Type B pancreatic cell (in vitro differentiated cells): ENCODE measurements around the gene BTBD19. TPM values are rescaled to one million over a fixed set of nuclear protein-coding genes. Genes with fewer than 3 reads are reported as not detected.
"Not testable (repeated sequence)": the region's sequence is repeated elsewhere in the genome, so short reads cannot be mapped to it uniquely, and the experiment has no call there.

Experiments used
- DNase-seq: peaks from one replicate; pipeline ENCODE4 v3.0.0; 2021; ENCODE audit warnings: mixed read lengths; ENCODE audit not compliant: unreplicated experiment; ENCODE audit errors: extremely low spot score
- H3K27ac Mint-ChIP-seq: 2 replicates; pipeline ENCODE4 v1.8.0; 2021; ENCODE audit warnings: mild to moderate bottlenecking, mixed read lengths
- H3K27me3 Mint-ChIP-seq: 2 replicates; pipeline ENCODE4 v1.8.0; 2021; ENCODE audit warnings: mixed read lengths
- H3K36me3 Mint-ChIP-seq: 2 replicates; pipeline ENCODE4 v1.8.0; 2021; ENCODE audit warnings: mixed read lengths
- H3K4me1 Mint-ChIP-seq: one replicate; pipeline ENCODE4 v1.8.0; 2021; ENCODE audit warnings: mixed read lengths; ENCODE audit not compliant: unreplicated experiment
- H3K4me3 Mint-ChIP-seq: 2 replicates; pipeline ENCODE4 v1.8.0; 2021; ENCODE audit warnings: mild to moderate bottlenecking, mixed read lengths
- H3K9me3 Mint-ChIP-seq: 2 replicates; pipeline ENCODE4 v1.8.0; 2021; ENCODE audit warnings: mixed read lengths
- CTCF ChIP-seq: fragments of 200-600 bp; sonication (generic); conservative IDR thresholded peaks from 2 replicates; pipeline ENCODE4 v1.5.0; 2021; ENCODE audit warnings: antibody characterized with exemption, mild to moderate bottlenecking
- total RNA-seq: library from RNA; stranded (reverse); gene quantifications from 2 replicates; pipeline ENCODE4 v1.2.1, GENCODE V29; 2021; ENCODE audit warnings: low replicate concordance

BTBD19 gene
- total RNA-seq, 1 donor from 2014 or later = 10.3 TPM

GRCh38 chr1:44835738-44836675, 27.7 kb downstream of the BTBD19 start:
- Mint-ChIP-seq H3K9me3 (no peaks in the 10 kb centered on the region), H3K4me3 (peak overlapping the region; percentile 13), H3K27me3 (no peaks in the 10 kb centered on the region), H3K4me1 (peaks cover 23% of the 10 kb centered on the region), H3K36me3 (no peaks in the 10 kb centered on the region), H3K27ac (peak overlapping the region; percentile 8)
- TF ChIP-seq CTCF = peak; percentile 94
- no peak for DNase-seq

- DNase-seq, H3K36me3 Mint-ChIP-seq, H3K4me3 Mint-ChIP-seq, H3K9me3 Mint-ChIP-seq, H3K27me3 Mint-ChIP-seq, H3K27ac Mint-ChIP-seq: not testable (repeated sequence)
- H3K4me1 Mint-ChIP-seq = peaks cover 18% of the 10 kb centered on the region
Observed at GRCh38 chr1:44838294-44838693, 30.0 kb downstream of the BTBD19 start.

- H3K4me1 Mint-ChIP-seq = peaks cover 18% of the 10 kb centered on the region
- H3K9me3 Mint-ChIP-seq = no peaks in the 10 kb centered on the region
- H3K36me3 Mint-ChIP-seq = no peaks in the 10 kb centered on the region
- H3K4me3 Mint-ChIP-seq = peak overlapping the region; percentile 2
- DNase-seq = no peak
- peaks cover 4% of the 10 kb centered on the region for H3K27me3 Mint-ChIP-seq
- TF ChIP-seq CTCF = no peak
- no peak overlapping the region for H3K27ac Mint-ChIP-seq
Observed at GRCh38 chr1:44839576-44839975, 31.3 kb downstream of the BTBD19 start.

GRCh38 chr1:44842486-44842861, 34.2 kb downstream of the BTBD19 start:
- Mint-ChIP-seq H3K9me3 (no peaks in the 10 kb centered on the region), H3K36me3 (peaks cover 3% of the 10 kb centered on the region), H3K27me3 (peaks cover 4% of the 10 kb centered on the region), H3K4me1 (peaks cover 10% of the 10 kb centered on the region), H3K4me3 (peak overlapping the region; percentile 86), H3K27ac (no peak overlapping the region)
- no peak for DNase-seq
- no peak for TF ChIP-seq CTCF

- Mint-ChIP-seq H3K27ac (no peak within 1 kb of the TSS), H3K36me3 (peaks cover 3% of the 10 kb centered on the region), H3K27me3 (peaks cover 4% of the 10 kb centered on the region), H3K4me3 (peak within 1 kb of the TSS; percentile 86), H3K9me3 (no peaks in the 10 kb centered on the region), H3K4me1 (peaks cover 10% of the 10 kb centered on the region)
- TF ChIP-seq CTCF = no peak
- DNase-seq = peak; percentile 89
Observed at GRCh38 chr1:44842862-44843655, 34.7 kb downstream of the BTBD19 start, which contains the start of gene PTCH2. Gene PTCH2, minus strand, starts transcription at chr1:44843253. Its CDS starts 321 bp downstream, at chr1:44842932.
